Tibial artery (tissue), 4 donors: ENCODE measurements around the gene IFITM2.

Experiments
- DNase-seq, 2 donors: peaks; one replicate each; pipeline ENCODE4 v3.0.0-alpha.2; 2019
- H3K27ac ChIP-seq, 2 donors: fragments of 200-600 bp; sonication (generic) in 1 of 2; 1 replicate in 1 of 2; 2 replicates in 1 of 2; pipeline ENCODE4 v1.5.1; 2018 to 2019; ENCODE audit warnings: mild to moderate bottlenecking in 1 of 2
- H3K27me3 ChIP-seq, 2 donors: fragments of 200-600 bp; sonication (generic) in 1 of 2; one replicate each; pipeline versions ENCODE4 v1.5.1 to v1.6.0; 2016 to 2019
- H3K36me3 ChIP-seq, 3 donors: fragments of 200-600 bp; sonication (generic) in 2 of 3; one replicate each; pipeline ENCODE4 v1.5.1; 2016 to 2019; ENCODE audit warnings: mild to moderate bottlenecking in 2 of 3
- H3K4me1 ChIP-seq, 4 donors: fragments of 200-600 bp; sonication (generic) in 2 of 4; 1 replicate in 3 of 4; 2 replicates in 1 of 4; pipeline ENCODE4 v1.5.1; 2016 to 2019
- H3K4me3 ChIP-seq, 2 donors: fragments of 200-600 bp; sonication (generic) in 1 of 2; 1 replicate in 1 of 2; 2 replicates in 1 of 2; pipeline ENCODE4 v1.5.1; 2018 to 2019; ENCODE audit warnings: mild to moderate bottlenecking in 2 of 2
- H3K9me3 ChIP-seq, 3 donors: fragments of 200-600 bp; sonication (generic) in 1 of 3; one replicate each; pipeline ENCODE4 v1.5.1; 2016 to 2019
- intact Hi-C: fragments of 100-400 bp; cut with DNase I; formaldehyde crosslinking; loops from one replicate; pipeline ENCODE4 v1.15.0; 2023; ENCODE audit warnings: low total_unique reads
- TF ChIP-seq, protein P1 (sequence below), 2 experiments: fragments of 200-600 bp in 1 of 2; fragments of 450-650 bp in 1 of 2; IDR thresholded peaks; one replicate each; pipeline ENCODE4 v1.5.1; 2017 to 2019; ENCODE audit warnings: antibody characterized with exemption in 2 of 2, mild to moderate bottlenecking in 1 of 2, moderate library complexity in 1 of 2

Gene IFITM2

DNA sequence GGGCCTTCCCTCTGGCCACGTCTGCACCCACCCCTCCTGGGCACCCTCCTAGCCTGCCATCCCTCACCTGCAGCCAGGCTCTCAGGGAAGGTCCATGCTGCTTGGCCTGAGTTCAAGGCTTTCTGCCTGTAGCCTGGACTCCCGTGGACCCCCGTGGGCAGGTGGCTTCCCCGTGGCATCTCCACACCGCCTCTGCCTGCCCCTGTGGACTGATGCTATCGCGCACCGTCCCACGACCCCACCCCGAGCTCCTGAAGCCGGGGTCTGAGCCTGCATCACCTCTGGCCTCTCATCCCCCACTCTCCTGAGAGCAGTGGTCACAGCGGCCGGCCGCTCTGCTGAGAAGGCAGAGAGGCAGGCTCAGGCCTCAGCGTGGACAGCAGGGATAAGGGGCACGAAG lies 12.8 kb upstream of the IFITM2 start:
- Histone ChIP-seq H3K27me3 (peaks cover 0 to 52% of the 10 kb centered on the region in 2 donors), H3K4me1 (peaks cover 0 to 13% (median 3%) of the 10 kb centered on the region in 4 donors), H3K9me3 (no peaks in the 10 kb centered on the region), H3K4me3 (no peak overlapping the region), H3K27ac (no peak overlapping the region), H3K36me3 (peaks cover 0 to 38% (median 10%) of the 10 kb centered on the region in 3 donors)
- peak; percentile 17 to 66 for DNase-seq
- TF ChIP-seq, protein P1, sequence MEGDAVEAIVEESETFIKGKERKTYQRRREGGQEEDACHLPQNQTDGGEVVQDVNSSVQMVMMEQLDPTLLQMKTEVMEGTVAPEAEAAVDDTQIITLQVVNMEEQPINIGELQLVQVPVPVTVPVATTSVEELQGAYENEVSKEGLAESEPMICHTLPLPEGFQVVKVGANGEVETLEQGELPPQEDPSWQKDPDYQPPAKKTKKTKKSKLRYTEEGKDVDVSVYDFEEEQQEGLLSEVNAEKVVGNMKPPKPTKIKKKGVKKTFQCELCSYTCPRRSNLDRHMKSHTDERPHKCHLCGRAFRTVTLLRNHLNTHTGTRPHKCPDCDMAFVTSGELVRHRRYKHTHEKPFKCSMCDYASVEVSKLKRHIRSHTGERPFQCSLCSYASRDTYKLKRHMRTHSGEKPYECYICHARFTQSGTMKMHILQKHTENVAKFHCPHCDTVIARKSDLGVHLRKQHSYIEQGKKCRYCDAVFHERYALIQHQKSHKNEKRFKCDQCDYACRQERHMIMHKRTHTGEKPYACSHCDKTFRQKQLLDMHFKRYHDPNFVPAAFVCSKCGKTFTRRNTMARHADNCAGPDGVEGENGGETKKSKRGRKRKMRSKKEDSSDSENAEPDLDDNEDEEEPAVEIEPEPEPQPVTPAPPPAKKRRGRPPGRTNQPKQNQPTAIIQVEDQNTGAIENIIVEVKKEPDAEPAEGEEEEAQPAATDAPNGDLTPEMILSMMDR (IDR thresholded peaks at IDR 0.05): no peak
- intact Hi-C loops: no loop called here

DNA sequence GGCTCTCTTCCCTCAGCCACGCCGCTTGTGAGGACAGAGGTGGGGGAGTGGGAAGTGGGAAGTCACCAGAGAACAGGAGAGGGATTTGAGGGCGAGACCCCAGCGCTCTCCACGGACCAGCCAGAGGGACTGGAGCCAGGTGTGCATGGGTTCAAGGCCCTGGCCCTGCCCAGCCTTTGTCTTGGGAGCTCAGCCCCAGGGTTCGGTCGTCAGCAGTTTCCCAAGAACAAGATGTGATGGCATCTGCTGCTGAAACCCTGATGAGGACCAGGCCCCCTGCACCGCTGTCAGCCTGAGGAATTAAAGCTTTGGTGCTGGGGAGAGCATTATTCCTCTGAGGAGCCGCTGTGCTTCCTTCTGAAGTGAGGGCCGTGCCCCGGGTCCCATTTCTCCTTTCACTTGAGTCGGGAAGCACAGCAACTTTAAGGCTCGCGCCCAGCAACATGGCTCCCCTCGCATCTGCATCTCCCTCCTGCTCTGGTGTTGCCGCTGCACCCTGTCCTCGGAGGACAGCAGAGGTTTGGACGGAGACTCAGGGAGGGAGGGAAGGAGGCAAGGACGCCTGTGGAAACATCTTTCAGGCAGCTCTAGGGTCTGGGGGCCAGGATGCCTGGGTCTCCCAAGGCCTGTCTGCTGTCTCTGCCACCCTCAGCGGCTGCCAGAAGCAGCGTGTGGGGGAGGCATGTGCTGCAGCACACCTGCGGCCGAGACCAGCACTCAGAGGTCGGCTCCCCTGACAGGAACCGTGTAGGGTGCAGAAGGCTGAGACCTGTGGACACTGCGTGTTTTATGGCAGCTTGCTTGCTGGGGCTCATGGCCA lies 12.1 kb upstream of the IFITM2 start:
- TF ChIP-seq, protein P1 (IDR thresholded peaks at IDR 0.05): no peak
- intact Hi-C loops: no loop called here

DNA sequence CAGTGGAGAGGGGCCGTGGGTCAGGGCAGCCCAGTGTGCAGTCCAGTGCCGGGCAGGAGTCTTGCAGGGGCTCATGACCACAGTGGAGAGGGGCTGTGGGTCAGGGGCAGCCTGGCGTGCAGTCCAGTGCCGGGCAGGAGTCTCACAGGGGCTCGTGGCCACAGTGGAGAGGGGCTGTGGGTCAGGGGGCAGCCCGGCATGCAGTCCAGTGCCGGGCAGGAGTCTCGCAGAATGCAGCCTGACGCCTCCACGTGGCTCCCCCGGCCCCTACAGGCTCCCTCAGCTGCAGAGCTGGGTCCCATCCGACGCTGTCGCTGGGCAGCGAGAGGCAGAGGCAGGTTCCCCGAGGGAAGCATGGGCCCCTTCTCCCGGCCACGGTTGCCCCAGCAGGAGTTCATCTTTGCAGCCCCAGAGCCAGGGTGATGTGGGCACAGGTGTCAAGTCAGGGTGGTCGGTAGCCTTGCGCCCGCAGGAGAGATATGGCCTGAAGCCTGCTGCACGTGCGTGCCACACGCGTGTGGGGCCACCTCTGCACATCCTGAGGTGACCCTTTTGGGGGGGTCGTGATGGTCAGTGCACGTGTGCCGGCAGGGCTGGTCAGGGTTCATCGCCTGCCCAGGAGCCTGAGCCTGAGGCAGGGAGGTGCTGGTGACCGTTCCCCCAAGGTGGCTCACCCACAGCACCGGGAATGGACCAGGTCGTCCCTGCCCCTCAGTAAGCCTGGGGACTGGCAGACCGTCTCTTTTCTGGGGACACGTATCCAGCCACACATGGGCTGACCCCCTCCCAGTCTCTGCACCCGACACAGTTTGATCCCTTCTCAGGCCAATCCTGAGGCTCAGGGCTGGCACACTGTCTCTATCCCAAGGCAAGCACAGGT lies 11.2 kb upstream of the IFITM2 start:
- Histone ChIP-seq H3K4me3 (no peak overlapping the region), H3K27me3 (peaks cover 0 to 60% of the 10 kb centered on the region in 2 donors)
- intact Hi-C loops: no loop called here

More for the DNA sequence above, 12.1 kb upstream of the IFITM2 start:
- Histone ChIP-seq H3K27ac (no peak overlapping the region), H3K9me3 (no peaks in the 10 kb centered on the region), H3K4me1 (peaks cover 0 to 9% (median 0%) of the 10 kb centered on the region in 4 donors), H3K4me3 (no peak overlapping the region), H3K36me3 (peaks cover 0 to 38% (median 10%) of the 10 kb centered on the region in 3 donors), H3K27me3 (peaks cover 0 to 58% of the 10 kb centered on the region in 2 donors)
- DNase-seq: peak; percentile 14 to 49

DNA sequence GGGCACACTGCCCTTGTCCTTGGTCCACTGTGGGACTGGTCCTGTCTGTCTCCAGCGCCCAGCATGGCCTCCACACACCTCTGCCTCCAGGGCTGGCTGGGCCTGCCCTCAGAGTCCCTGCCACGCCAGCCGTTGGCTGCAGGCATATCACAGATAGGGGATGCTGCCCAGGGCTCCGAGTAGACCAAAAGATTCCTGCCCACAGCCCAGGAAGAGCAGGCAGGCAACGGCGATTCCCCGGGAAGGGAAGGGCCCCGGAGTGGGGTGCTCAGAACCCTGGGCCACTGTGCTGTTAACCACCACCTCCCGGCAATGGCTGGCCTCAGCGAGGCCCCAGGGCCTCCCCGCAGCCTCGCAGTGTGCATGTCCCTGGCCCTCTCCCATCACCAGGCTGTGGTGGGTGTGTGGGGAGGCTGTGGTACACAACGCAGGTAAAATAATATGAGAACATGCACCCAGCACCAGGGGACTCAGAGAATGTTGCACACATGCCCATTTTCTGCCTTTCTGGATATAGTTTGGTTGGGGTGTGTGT lies 10.5 kb upstream of the IFITM2 start:
- Histone ChIP-seq H3K27ac (no peak overlapping the region), H3K9me3 (no peaks in the 10 kb centered on the region), H3K4me1 (peaks cover 0 to 9% (median 0%) of the 10 kb centered on the region in 4 donors), H3K4me3 (no peak overlapping the region), H3K36me3 (peaks cover 0 to 28% (median 7%) of the 10 kb centered on the region in 3 donors), H3K27me3 (peaks cover 0 to 60% of the 10 kb centered on the region in 2 donors)
- peak; percentile 12 to 61 for DNase-seq
- intact Hi-C loops: no loop called here
- TF ChIP-seq, protein P1 (IDR thresholded peaks at IDR 0.05): no peak

More for the DNA sequence above, 11.2 kb upstream of the IFITM2 start:
- Histone ChIP-seq H3K9me3 (no peaks in the 10 kb centered on the region), H3K4me1 (peaks cover 0 to 9% (median 0%) of the 10 kb centered on the region in 4 donors), H3K27ac (no peak overlapping the region), H3K36me3 (peaks cover 0 to 33% (median 10%) of the 10 kb centered on the region in 3 donors)
- peak; percentile 18 to 60 for DNase-seq
- TF ChIP-seq, protein P1 (IDR thresholded peaks at IDR 0.05): no peak
